ENCODE measurements around the gene ARRDC2.
"Not testable (repeated sequence)": the region's sequence is repeated elsewhere in the genome, so short reads cannot be mapped to it uniquely, and the experiment has no call there.

ARRDC2 gene

GRCh38 chr19:18007917-18008673 lies at the start of gene ARRDC2:
ARRDC2 (plus strand) TSS chr19:18008170; CDS start chr19:18008311, 141 bp downstream.
- DNase-seq (ENCODE audit: low spot score) = peak; percentile 96

GRCh38 chr19:17963936-17964691 lies 43.9 kb upstream of the ARRDC2 start:
- peak; percentile 56 for DNase-seq (ENCODE audit: low spot score)

- peak; percentile 37 for DNase-seq (ENCODE audit: low spot score)
Measured at GRCh38 chr19:17965370-17966128, 42.4 kb upstream of the ARRDC2 start.

GRCh38 chr19:17966129-17966483 lies 41.9 kb upstream of the ARRDC2 start:
- peak; percentile 56 for DNase-seq (ENCODE audit: low spot score)

- DNase-seq (ENCODE audit: low spot score) = peak; percentile 66
Measured at GRCh38 chr19:17966550-17967256, 41.3 kb upstream of the ARRDC2 start, which contains the start of gene KCNN1. KCNN1 (plus strand) TSS chr19:17967107; CDS start chr19:17973889, 6,782 bp downstream.

- DNase-seq (ENCODE audit: low spot score) = peak; percentile 60
Measured at GRCh38 chr19:17967257-17968051, 40.5 kb upstream of the ARRDC2 start.

GRCh38 chr19:17968362-17968761 lies 39.6 kb upstream of the ARRDC2 start:
- peak; percentile 45 for DNase-seq (ENCODE audit: low spot score)

- peak; percentile 55 for DNase-seq (ENCODE audit: low spot score)
Measured at GRCh38 chr19:17969096-17969792, 38.7 kb upstream of the ARRDC2 start.

GRCh38 chr19:17972230-17972629 lies 35.7 kb upstream of the ARRDC2 start:
- DNase-seq (ENCODE audit: low spot score) = no peak

GRCh38 chr19:17973759-17974158 lies 34.2 kb upstream of the ARRDC2 start:
- DNase-seq (ENCODE audit: low spot score) = no peak

- no peak for DNase-seq (ENCODE audit: low spot score)
Measured at GRCh38 chr19:17974551-17974950, 33.4 kb upstream of the ARRDC2 start.

GRCh38 chr19:17975032-17975431 lies 32.9 kb upstream of the ARRDC2 start:
- DNase-seq (ENCODE audit: low spot score) = no peak

- no peak for DNase-seq (ENCODE audit: low spot score)
Measured at GRCh38 chr19:17977021-17977420, 30.9 kb upstream of the ARRDC2 start.

- no peak for DNase-seq (ENCODE audit: low spot score)
Measured at GRCh38 chr19:17977488-17977887, 30.5 kb upstream of the ARRDC2 start.

GRCh38 chr19:17981611-17982010 lies 26.4 kb upstream of the ARRDC2 start:
- DNase-seq (ENCODE audit: low spot score) = no peak

- no peak for DNase-seq (ENCODE audit: low spot score)
Measured at GRCh38 chr19:17982430-17982829, 25.5 kb upstream of the ARRDC2 start.

- DNase-seq (ENCODE audit: low spot score) = no peak
Measured at GRCh38 chr19:17985037-17985818, 22.7 kb upstream of the ARRDC2 start.

- DNase-seq (ENCODE audit: low spot score) = not testable (repeated sequence)
Measured at GRCh38 chr19:17986569-17986968, 21.4 kb upstream of the ARRDC2 start.

- DNase-seq (ENCODE audit: low spot score) = no peak
Measured at GRCh38 chr19:17988161-17988560, 19.8 kb upstream of the ARRDC2 start.

Data from left forelimb (tissue), 1 donor.